Measurements from ENCODE around the gene KCNJ14.

KCNJ14 gene

DNA sequence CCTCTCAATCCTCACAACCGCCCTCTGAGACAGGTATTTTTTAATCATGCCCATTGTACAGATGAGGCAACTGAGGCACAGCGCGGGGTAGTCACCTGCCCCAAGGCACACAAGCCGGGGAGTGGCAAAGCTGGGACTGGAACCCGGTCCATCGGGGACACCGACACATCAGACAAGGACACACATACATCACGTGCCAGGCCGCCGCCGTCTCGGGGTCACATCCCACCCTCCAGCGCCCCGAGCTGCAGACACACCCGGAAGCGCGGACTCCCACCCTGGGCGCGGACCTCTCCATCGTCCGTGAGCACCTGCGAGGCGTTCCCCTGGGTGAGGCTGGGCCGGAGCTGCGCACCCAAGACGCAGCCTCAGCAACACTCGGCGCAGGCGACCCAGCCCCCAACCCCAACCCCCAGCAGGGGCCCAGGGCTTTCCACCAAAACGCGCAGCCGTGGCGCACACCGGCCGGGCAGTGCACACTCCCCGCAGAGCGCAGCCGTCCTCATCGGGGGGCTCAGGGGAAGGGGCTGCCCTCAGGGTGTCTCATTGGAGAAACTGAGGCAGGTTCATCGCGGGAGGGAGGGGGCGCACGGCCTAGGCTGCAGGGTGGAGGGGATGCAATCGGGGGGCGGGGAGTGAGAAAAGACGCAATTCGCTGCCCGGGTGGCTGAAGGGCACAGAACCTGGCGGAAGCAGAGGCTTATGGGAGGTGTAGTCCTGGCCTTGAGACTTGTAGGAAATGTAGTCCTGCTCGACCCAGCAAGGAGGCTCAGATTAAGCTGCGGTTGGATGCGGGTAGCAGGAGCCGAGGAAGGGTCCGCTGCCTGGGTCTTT, 58.1 kb downstream of the KCNJ14 start:
- TF ChIP-seq CTCF (IDR thresholded peaks at IDR 0.05; ENCODE audit: low read depth, low read length, missing control alignments): no peak
- peak; percentile 50 for DNase-seq (ENCODE audit: low read depth)
- H3K4me3 ChIP-seq (ENCODE audit: low read depth, low read length): peak overlapping the region; percentile 60

GRCh38 chr19:48514123-48514458, 58.7 kb downstream of the KCNJ14 start:
- TF ChIP-seq CTCF (IDR thresholded peaks at IDR 0.05; ENCODE audit: low read depth, low read length, missing control alignments): no peak
- DNase-seq (ENCODE audit: low read depth): no peak
- peak overlapping the region; percentile 60 for H3K4me3 ChIP-seq (ENCODE audit: low read depth, low read length)

DNA sequence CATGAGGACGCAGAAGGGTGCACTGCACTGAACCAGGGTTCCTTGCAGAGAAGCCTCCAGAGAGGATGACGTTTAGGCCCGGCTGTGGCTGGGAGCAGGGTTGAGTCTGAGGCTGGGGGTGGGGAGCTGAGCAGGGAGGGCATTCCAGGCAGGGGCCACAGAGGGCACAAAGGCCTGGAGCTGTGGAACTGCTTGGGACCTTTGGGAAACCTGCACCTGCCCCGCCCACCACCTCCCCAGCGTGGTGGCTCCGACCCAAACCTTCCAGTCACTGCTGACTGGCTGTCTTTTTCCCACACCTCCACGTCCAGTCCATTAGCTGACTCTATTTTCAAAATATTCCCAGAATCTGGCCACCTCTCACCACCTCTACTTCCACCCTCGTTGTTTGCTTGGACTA, 61.2 kb downstream of the KCNJ14 start:
- H3K4me3 ChIP-seq (ENCODE audit: low read depth, low read length): no peak overlapping the region
- TF ChIP-seq CTCF (IDR thresholded peaks at IDR 0.05; ENCODE audit: low read depth, low read length, missing control alignments): no peak
- DNase-seq (ENCODE audit: low read depth): no peak
